Mesothelial cell of epicardium (in vitro differentiated cells): ENCODE results near the gene GRM3. TPM values are rescaled to one million over a fixed set of nuclear protein-coding genes. Genes with fewer than 3 reads are reported as not detected.

Source experiments
- DNase-seq, 2 experiments: peaks; one replicate each; pipeline ENCODE4 v3.0.0; 2021; ENCODE audit warnings: low spot score in 2 of 2; ENCODE audit not compliant: unreplicated experiment in 2 of 2
- H3K27ac Mint-ChIP-seq: 2 replicates; pipeline ENCODE4 v1.8.0; 2021; ENCODE audit warnings: mixed read lengths
- H3K27me3 Mint-ChIP-seq: 2 replicates; pipeline ENCODE4 v1.8.0; 2021; ENCODE audit warnings: low read depth, mixed read lengths
- H3K36me3 Mint-ChIP-seq: 2 replicates; pipeline ENCODE4 v1.8.0; 2021; ENCODE audit warnings: mixed read lengths
- H3K4me1 Mint-ChIP-seq: 2 replicates; pipeline ENCODE4 v1.8.0; 2021; ENCODE audit warnings: mixed read lengths
- H3K4me3 Mint-ChIP-seq: 2 replicates; pipeline ENCODE4 v1.8.0; 2021; ENCODE audit warnings: mild to moderate bottlenecking, moderate library complexity, mixed read lengths
- H3K9me3 Mint-ChIP-seq: 2 replicates; pipeline ENCODE4 v1.8.0; 2021; ENCODE audit warnings: mixed read lengths
- total RNA-seq: library from RNA; stranded (reverse); gene quantifications from 3 replicates; pipeline ENCODE4 v1.2.1, GENCODE V29; 2021
- TF ChIP-seq, protein P1 (sequence below): fragments of 200-600 bp; sonication (generic); IDR thresholded peaks from one replicate; pipeline ENCODE4 v1.5.0; 2021; ENCODE audit warnings: antibody characterized with exemption; ENCODE audit not compliant: unreplicated experiment

GRM3 gene
- total RNA-seq, 1 donor from 2014 or later: not detected

DNA sequence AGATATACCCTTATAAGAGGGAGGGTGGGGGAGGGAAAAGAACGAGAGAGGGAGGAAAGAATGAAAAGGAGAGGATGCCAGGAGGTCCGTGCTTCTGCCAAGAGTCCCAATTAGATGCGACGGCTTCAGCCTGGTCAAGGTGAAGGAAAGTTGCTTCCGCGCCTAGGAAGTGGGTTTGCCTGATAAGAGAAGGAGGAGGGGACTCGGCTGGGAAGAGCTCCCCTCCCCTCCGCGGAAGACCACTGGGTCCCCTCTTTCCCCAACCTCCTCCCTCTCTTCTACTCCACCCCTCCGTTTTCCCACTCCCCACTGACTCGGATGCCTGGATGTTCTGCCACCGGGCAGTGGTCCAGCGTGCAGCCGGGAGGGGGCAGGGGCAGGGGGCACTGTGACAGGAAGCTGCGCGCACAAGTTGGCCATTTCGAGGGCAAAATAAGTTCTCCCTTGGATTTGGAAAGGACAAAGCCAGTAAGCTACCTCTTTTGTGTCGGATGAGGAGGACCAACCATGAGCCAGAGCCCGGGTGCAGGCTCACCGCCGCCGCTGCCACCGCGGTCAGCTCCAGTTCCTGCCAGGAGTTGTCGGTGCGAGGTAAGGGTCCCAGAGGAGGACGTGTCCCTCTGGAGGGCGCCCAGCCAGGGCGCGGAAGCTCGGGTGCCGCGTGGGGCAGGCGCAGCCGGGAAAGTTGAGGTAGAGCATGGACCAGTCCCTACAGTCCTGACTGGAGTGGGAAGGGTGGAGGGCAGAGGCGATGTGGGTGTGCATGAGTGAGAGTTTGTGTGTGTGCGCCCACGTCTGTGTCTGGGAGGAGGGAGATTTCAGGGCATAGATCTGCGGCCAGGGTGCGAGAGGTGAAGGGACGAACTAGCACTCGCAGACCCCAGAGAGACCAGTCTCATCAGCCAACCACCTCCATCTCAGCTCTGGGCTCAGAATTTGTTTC lies 844 bp downstream of the GRM3 start:
- peak overlapping the region; percentile 60 for H3K4me3 Mint-ChIP-seq
- H3K27me3 Mint-ChIP-seq: peaks cover 91% of the 10 kb centered on the region
- H3K27ac Mint-ChIP-seq: no peak overlapping the region
- H3K9me3 Mint-ChIP-seq: no peaks in the 10 kb centered on the region
- TF ChIP-seq, protein P1, sequence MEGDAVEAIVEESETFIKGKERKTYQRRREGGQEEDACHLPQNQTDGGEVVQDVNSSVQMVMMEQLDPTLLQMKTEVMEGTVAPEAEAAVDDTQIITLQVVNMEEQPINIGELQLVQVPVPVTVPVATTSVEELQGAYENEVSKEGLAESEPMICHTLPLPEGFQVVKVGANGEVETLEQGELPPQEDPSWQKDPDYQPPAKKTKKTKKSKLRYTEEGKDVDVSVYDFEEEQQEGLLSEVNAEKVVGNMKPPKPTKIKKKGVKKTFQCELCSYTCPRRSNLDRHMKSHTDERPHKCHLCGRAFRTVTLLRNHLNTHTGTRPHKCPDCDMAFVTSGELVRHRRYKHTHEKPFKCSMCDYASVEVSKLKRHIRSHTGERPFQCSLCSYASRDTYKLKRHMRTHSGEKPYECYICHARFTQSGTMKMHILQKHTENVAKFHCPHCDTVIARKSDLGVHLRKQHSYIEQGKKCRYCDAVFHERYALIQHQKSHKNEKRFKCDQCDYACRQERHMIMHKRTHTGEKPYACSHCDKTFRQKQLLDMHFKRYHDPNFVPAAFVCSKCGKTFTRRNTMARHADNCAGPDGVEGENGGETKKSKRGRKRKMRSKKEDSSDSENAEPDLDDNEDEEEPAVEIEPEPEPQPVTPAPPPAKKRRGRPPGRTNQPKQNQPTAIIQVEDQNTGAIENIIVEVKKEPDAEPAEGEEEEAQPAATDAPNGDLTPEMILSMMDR: no peak
- peaks cover 18% of the 10 kb centered on the region for H3K4me1 Mint-ChIP-seq
- H3K36me3 Mint-ChIP-seq: no peaks in the 10 kb centered on the region
- DNase-seq: peak in 1 of 2 experiments; percentile 42

GRCh38 chr7:86645225-86645608 lies 1.5 kb downstream of the GRM3 start:
- Mint-ChIP-seq H3K4me1 (peaks cover 18% of the 10 kb centered on the region), H3K27ac (no peak overlapping the region), H3K9me3 (no peaks in the 10 kb centered on the region), H3K4me3 (no peak overlapping the region), H3K36me3 (no peaks in the 10 kb centered on the region), H3K27me3 (peaks cover 86% of the 10 kb centered on the region)
- no peak for DNase-seq
- TF ChIP-seq, protein P1: no peak

- Mint-ChIP-seq H3K36me3 (no peaks in the 10 kb centered on the region), H3K4me3 (no peak overlapping the region), H3K27me3 (peaks cover 87% of the 10 kb centered on the region), H3K27ac (no peak overlapping the region), H3K9me3 (no peaks in the 10 kb centered on the region), H3K4me1 (peaks cover 18% of the 10 kb centered on the region)
- DNase-seq: no peak
- TF ChIP-seq, protein P1: no peak
Measured at GRCh38 chr7:86645676-86646276, 2.1 kb downstream of the GRM3 start.

GRCh38 chr7:86647385-86648094 lies 3.8 kb downstream of the GRM3 start:
- TF ChIP-seq, protein P1: no peak
- no peak overlapping the region for H3K4me3 Mint-ChIP-seq
- H3K27ac Mint-ChIP-seq: no peak overlapping the region
- H3K4me1 Mint-ChIP-seq: peaks cover 18% of the 10 kb centered on the region
- no peaks in the 10 kb centered on the region for H3K36me3 Mint-ChIP-seq
- DNase-seq: no peak
- H3K27me3 Mint-ChIP-seq: peaks cover 82% of the 10 kb centered on the region
- no peaks in the 10 kb centered on the region for H3K9me3 Mint-ChIP-seq

GRCh38 chr7:86648169-86648568 lies 4.5 kb downstream of the GRM3 start:
- peaks cover 77% of the 10 kb centered on the region for H3K27me3 Mint-ChIP-seq
- peaks cover 18% of the 10 kb centered on the region for H3K4me1 Mint-ChIP-seq
- no peak for DNase-seq
- TF ChIP-seq, protein P1: no peak
- no peaks in the 10 kb centered on the region for H3K36me3 Mint-ChIP-seq
- H3K9me3 Mint-ChIP-seq: no peaks in the 10 kb centered on the region
- no peak overlapping the region for H3K27ac Mint-ChIP-seq
- no peak overlapping the region for H3K4me3 Mint-ChIP-seq
